Right lobe of liver (tissue), 4 donors: ENCODE results near the gene ARF6.

Experiments
- POLR2A ChIP-seq: fragments of 450-650 bp; IDR thresholded peaks from one replicate; pipeline ENCODE4 v1.6.1; 2017; ENCODE audit warnings: antibody characterized with exemption, mild to moderate bottlenecking
- TF ChIP-seq, protein P1 (sequence below), 4 donors: fragments of 200-600 bp in 3 of 4; fragments of 450-650 bp in 1 of 4; IDR thresholded peaks; one replicate each; pipeline versions ENCODE4 v1.5.1 to v1.8.0; 2016 to 2022; ENCODE audit warnings: antibody characterized with exemption in 4 of 4, mild to moderate bottlenecking in 2 of 4
- donor health status: DM: no; HTN: no; CAD: no.
- donor health status: DM: no; HTN: no; CAD: no.
- donor health status: DM: no; HTN: yes; CAD: no.

DNA sequence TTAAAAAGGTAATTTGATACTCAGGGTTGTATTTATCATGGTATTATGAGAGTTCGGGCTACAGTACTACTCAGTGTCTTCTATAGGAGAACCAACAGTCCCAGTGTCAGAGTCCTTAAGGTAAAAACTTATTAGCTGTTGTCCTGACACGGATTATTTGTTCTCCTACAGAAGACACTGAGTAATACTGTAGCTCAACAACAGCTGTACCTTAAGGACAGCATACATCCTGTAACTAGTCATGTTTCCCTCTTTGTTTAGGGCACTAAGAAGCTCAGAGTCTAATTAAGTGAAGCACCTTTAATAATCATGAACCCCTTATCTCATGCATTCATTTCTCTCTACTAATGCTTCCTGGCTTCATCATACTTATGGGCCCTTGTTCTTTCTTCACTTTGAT is 33.9 kb downstream of the ARF6 start:
- no peak for TF ChIP-seq POLR2A
- TF ChIP-seq, protein P1, sequence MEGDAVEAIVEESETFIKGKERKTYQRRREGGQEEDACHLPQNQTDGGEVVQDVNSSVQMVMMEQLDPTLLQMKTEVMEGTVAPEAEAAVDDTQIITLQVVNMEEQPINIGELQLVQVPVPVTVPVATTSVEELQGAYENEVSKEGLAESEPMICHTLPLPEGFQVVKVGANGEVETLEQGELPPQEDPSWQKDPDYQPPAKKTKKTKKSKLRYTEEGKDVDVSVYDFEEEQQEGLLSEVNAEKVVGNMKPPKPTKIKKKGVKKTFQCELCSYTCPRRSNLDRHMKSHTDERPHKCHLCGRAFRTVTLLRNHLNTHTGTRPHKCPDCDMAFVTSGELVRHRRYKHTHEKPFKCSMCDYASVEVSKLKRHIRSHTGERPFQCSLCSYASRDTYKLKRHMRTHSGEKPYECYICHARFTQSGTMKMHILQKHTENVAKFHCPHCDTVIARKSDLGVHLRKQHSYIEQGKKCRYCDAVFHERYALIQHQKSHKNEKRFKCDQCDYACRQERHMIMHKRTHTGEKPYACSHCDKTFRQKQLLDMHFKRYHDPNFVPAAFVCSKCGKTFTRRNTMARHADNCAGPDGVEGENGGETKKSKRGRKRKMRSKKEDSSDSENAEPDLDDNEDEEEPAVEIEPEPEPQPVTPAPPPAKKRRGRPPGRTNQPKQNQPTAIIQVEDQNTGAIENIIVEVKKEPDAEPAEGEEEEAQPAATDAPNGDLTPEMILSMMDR (IDR thresholded peaks at IDR 0.05): no peak
